Thyroid gland (tissue), 4 donors: ENCODE data around the gene APOC1. TPM values are rescaled to one million over a fixed set of nuclear protein-coding genes. Genes with fewer than 3 reads are reported as not detected.

Experiments used
- DNase-seq, 2 donors: peaks; one replicate each; pipeline ENCODE4 v3.0.0-alpha.2; 2019
- H3K27ac ChIP-seq, 3 donors: fragments of 200-600 bp; sonication (generic); 1 replicate in 2 of 3; 2 replicates in 1 of 3; pipeline ENCODE4 v1.5.1; 2016 to 2019; ENCODE audit warnings: mild to moderate bottlenecking in 1 of 3, moderate library complexity in 1 of 3
- H3K27me3 ChIP-seq: fragments of 200-600 bp; sonication (generic); one replicate; pipeline ENCODE4 v1.5.1; 2019
- H3K36me3 ChIP-seq, 2 donors: fragments of 200-600 bp; sonication (generic); one replicate each; pipeline ENCODE4 v1.5.1; 2016 to 2019
- H3K4me1 ChIP-seq, 2 donors: fragments of 200-600 bp; sonication (generic); one replicate each; pipeline ENCODE4 v1.5.1; 2017 to 2019
- H3K4me3 ChIP-seq, 3 donors: fragments of 200-600 bp; sonication (generic); replicated peaks in 1 of 3; 1 replicate in 2 of 3; 2 replicates in 1 of 3; pipeline ENCODE4 v1.5.1; 2016; ENCODE audit warnings: mild to moderate bottlenecking in 1 of 3
- H3K9me3 ChIP-seq: fragments of 200-600 bp; sonication (generic); one replicate; pipeline ENCODE4 v1.5.1; 2017
- POLR2A ChIP-seq, 2 donors: fragments of 450-650 bp; IDR thresholded peaks; one replicate each; pipeline ENCODE4 v1.6.1; 2017; ENCODE audit warnings: antibody characterized with exemption in 2 of 2, mild to moderate bottlenecking in 2 of 2, moderate library complexity in 1 of 2
- WGBS, 2 donors: methylation state at CpG; one replicate each; pipeline ENCODE4 v1.1.5; 2017; 5-methylcytosine and 5-hydroxymethylcytosine counted together
- intact Hi-C: fragments of 100-400 bp; cut with DNase I; formaldehyde crosslinking; loops from one replicate; pipeline ENCODE4 v1.15.1; 2023
- total RNA-seq, 4 donors: library from RNA; depleted of rRNA; stranded (reverse); fragments of >200 nt; gene quantifications; one replicate each; pipeline ENCODE4 v1.2.3, GENCODE V29; 2016
- TF ChIP-seq, protein P1 (sequence below), 6 experiments: fragments of 200-600 bp in 3 of 6; fragments of 450-650 bp in 3 of 6; sonication (generic) in 3 of 6; IDR thresholded peaks; one replicate each; pipeline ENCODE4 v1.5.1; 2016 to 2019; ENCODE audit warnings: antibody characterized with exemption in 6 of 6, mild to moderate bottlenecking in 2 of 6, inconsistent platforms in 1 of 6, moderate library complexity in 1 of 6

The APOC1 gene
- total RNA-seq, 4 donors from 2014 or later = 4.1 to 113 (median 45.6) TPM

DNA sequence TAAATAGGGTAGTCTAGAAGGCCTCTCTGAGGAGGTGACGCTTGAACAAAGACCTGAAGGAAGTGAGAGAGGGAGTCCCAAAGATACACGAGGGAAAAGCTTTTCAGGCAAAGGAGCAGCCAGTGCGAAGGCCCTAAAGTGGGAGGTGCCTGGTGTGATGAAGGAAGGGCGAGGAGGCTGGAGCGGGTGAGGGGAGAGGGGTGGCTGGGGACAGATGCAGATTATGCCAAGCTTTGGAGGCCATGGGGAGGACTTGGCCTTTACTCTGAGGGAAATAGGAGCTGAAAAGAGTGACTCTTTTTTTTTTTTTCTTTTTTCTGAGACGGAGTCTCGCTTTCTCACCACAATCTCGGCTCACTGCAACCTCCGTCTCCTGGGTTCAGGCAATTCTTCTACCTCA, 43.7 kb downstream of the APOC1 start:
- H3K27me3 ChIP-seq = no peaks in the 10 kb centered on the region
- 85 to 86% methylated on average over 9 of the region's 9 CpGs for WGBS, 2 donors

DNA sequence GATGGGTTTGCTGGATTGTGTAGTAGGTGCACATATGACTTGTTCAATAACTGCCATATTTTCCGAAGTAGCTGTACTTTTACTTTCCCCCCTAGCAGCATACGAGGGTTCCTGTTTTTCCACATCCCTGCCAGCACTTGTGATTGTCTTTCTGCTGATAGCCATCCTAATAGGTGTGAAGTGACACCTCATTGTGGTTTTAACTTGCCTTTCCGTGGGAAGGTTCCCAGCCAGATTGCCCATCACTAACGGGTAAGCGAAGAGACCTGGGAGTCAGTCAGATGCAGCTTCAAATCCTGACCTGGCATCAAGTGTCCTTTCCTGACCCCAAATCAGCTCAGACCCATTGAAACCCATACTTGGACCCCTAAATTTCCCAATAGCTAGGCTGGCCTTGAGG, 45.3 kb downstream of the APOC1 start:
- Histone ChIP-seq H3K27me3 (no peaks in the 10 kb centered on the region), H3K9me3 (no peaks in the 10 kb centered on the region), H3K4me1 (peaks cover 9 to 29% of the 10 kb centered on the region in 2 donors), H3K36me3 (peaks cover 7 to 14% of the 10 kb centered on the region in 2 donors), H3K27ac (no peak overlapping the region), H3K4me3 (no peak overlapping the region)
- 90% methylated on average over 5 of the region's 5 CpGs for WGBS, 2 donors
- intact Hi-C loops = loop anchor here (10.0 kb wide), 1 partner anchor 175 kb away; no protein-coding TSS in a partner anchor
- TF ChIP-seq, protein P1, sequence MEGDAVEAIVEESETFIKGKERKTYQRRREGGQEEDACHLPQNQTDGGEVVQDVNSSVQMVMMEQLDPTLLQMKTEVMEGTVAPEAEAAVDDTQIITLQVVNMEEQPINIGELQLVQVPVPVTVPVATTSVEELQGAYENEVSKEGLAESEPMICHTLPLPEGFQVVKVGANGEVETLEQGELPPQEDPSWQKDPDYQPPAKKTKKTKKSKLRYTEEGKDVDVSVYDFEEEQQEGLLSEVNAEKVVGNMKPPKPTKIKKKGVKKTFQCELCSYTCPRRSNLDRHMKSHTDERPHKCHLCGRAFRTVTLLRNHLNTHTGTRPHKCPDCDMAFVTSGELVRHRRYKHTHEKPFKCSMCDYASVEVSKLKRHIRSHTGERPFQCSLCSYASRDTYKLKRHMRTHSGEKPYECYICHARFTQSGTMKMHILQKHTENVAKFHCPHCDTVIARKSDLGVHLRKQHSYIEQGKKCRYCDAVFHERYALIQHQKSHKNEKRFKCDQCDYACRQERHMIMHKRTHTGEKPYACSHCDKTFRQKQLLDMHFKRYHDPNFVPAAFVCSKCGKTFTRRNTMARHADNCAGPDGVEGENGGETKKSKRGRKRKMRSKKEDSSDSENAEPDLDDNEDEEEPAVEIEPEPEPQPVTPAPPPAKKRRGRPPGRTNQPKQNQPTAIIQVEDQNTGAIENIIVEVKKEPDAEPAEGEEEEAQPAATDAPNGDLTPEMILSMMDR (IDR thresholded peaks at IDR 0.05) = no peak
- TF ChIP-seq POLR2A (IDR thresholded peaks at IDR 0.05) = no peak
- DNase-seq = no peak

More for the DNA sequence above, 43.7 kb downstream of the APOC1 start:
- H3K4me3 ChIP-seq = no peak overlapping the region
- H3K27ac ChIP-seq = no peak overlapping the region
- H3K4me1 ChIP-seq = peaks cover 20 to 37% of the 10 kb centered on the region in 2 donors
- H3K9me3 ChIP-seq = no peaks in the 10 kb centered on the region
- intact Hi-C loops = loop anchor here (10.0 kb wide), 1 partner anchor 173 kb away; no protein-coding TSS in a partner anchor
- H3K36me3 ChIP-seq = peaks cover 0 to 3% of the 10 kb centered on the region in 2 donors
- DNase-seq = no peak
- TF ChIP-seq POLR2A (IDR thresholded peaks at IDR 0.05) = no peak
- TF ChIP-seq, protein P1 (IDR thresholded peaks at IDR 0.05) = no peak

DNA sequence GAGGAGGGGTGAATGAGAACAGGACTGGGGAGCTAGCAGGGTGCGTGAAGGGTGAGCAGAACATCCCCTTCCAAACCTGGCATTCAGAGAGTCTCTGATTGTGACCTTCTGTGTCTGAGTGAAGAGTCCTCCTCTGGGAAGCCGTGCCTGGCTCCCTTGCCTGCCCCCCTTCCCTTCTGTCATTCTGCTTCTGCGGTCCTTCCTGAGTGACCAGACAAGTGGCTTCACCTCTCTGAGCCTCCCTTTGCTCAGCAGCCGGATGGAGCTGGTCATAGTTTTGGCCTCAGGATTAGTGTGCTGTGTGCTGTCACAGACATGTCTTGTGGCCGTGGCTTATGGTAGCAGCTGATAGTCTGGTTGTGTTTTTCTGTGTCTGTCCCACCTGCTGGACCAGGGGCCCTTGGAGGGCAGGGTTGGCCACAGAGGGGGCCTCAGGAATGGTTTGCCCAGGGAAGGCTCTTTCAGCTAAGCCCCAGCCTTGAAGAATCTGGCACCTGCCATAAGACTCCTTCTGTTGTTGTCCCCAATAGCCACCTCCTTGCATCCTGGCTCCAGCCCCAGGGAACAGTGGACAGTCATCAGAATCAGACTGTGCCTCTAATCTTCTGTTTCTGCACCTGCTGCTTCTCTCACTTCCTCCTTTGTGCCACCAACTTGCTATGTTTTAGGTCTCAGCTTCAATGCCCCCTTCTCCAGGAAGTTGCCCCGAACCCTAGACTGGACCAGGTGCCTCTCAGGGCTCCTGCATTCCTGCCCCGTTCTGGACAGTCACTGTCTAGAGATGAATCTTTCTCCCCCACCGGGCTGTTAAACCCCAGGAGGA, 46.7 kb downstream of the APOC1 start:
- Histone ChIP-seq H3K27ac (peak overlapping the region in 2 of 3 donors; percentile 10 to 11), H3K27me3 (no peaks in the 10 kb centered on the region), H3K9me3 (no peaks in the 10 kb centered on the region), H3K4me3 (no peak overlapping the region), H3K36me3 (peaks cover 11 to 24% of the 10 kb centered on the region in 2 donors), H3K4me1 (peaks cover 5 to 27% of the 10 kb centered on the region in 2 donors)
- intact Hi-C loops = no loop called here
- peak; percentile 72 to 76 for DNase-seq
- TF ChIP-seq, protein P1 (IDR thresholded peaks at IDR 0.05) = no peak
- TF ChIP-seq POLR2A (IDR thresholded peaks at IDR 0.05) = no peak
- whole genome bisulfite sequencing, 2 donors = 57 to 67% methylated on average over 7 of the region's 8 CpGs

DNA sequence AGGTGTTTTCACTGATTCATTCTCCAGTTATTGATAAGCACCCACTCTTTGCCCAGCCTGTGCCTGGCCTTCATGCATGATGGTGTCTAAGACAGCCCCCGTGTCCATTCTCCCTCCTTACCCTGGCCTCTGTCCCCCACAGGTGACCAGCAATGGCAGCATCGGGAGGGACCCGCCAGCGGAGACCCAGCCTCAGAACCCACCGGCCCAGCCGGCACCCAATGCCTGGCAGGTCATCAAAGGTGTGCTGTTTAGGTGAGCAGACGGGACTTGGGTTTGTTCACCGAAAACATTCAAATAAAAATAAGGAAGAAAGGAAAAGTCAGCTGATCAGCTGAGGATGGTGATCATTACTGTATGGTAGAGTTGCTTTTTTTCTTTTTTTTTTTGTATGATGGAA, 47.4 kb downstream of the APOC1 start:
- Histone ChIP-seq H3K4me3 (no peak overlapping the region), H3K4me1 (peaks cover 0 to 20% of the 10 kb centered on the region in 2 donors), H3K9me3 (no peaks in the 10 kb centered on the region), H3K27me3 (no peaks in the 10 kb centered on the region), H3K36me3 (peaks cover 11 to 24% of the 10 kb centered on the region in 2 donors), H3K27ac (no peak overlapping the region)
- intact Hi-C loops = no loop called here
- no peak for DNase-seq
- TF ChIP-seq, protein P1 (IDR thresholded peaks at IDR 0.05) = no peak
- no peak for TF ChIP-seq POLR2A (IDR thresholded peaks at IDR 0.05)
- 90 to 91% methylated on average over 8 of the region's 8 CpGs for WGBS, 2 donors

DNA sequence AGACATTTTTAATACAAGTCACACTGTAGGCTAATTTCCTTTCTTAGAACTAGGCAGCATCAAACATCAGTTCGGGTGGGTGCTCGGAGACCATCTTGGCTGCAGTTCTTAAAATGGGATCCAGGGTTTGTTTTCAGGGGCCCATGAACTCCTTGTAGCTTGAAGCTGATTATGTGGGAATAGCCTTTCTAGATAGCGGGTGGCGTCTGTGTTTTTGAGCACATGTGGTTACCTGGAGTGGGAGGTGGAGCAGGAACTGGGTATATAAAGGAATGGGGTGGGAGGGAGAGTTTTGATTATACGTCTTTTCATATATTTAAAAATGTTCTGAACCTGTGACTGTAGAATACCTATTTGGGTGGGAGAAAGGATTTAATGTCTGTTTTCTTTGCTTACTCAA, 53.7 kb downstream of the APOC1 start:
- no peaks in the 10 kb centered on the region for H3K27me3 ChIP-seq
- TF ChIP-seq POLR2A (IDR thresholded peaks at IDR 0.05) = no peak
- TF ChIP-seq, protein P1 (IDR thresholded peaks at IDR 0.05) = no peak
- H3K27ac ChIP-seq = no peak overlapping the region
- H3K4me3 ChIP-seq = no peak overlapping the region
- intact Hi-C loops = no loop called here
- WGBS, 2 donors = 94 to 97% methylated on average over 5 of the region's 5 CpGs
- no peaks in the 10 kb centered on the region for H3K4me1 ChIP-seq
- H3K36me3 ChIP-seq = peaks cover 11 to 22% of the 10 kb centered on the region in 2 donors
- H3K9me3 ChIP-seq = no peaks in the 10 kb centered on the region
- no peak for DNase-seq
